Heart left ventricle (tissue), 13 donors: ENCODE data around the gene ZNF586.

ENCODE experiments used
- POLR2A ChIP-seq, 2 donors: fragments of 450-650 bp; IDR thresholded peaks; one replicate each; pipeline ENCODE4 v1.6.1; 2017; ENCODE audit warnings: antibody characterized with exemption in 2 of 2, mild to moderate bottlenecking in 2 of 2, moderate library complexity in 2 of 2
- TF ChIP-seq, protein P1 (sequence below), 12 donors: fragments of 200-600 bp; sonication (generic) in 4 of 12; IDR thresholded peaks; one replicate each; pipeline versions ENCODE4 v1.5.0 to v1.8.0; 2018 to 2022; ENCODE audit warnings: antibody characterized with exemption in 12 of 12, mild to moderate bottlenecking in 5 of 12
- donor health status: ischemic (EF 13 %, LVEDD 7.1; RV severe dilation, severe dysfunction).
- donor health status: DM: no; HTN: yes; CAD: no.
- donor health status: DM: no; HTN: no; CAD: no.
- donor health status: ischemic (EF 25% LVEDD 6.9; RV normal size, moderate dysfunction).
- donor health status: ischemic (EF 25% LVEDD 5.7; RV mildly dilated, moderate dysfunction).
- donor health status: ischemic (EF 35%, LVEDD 5.7; RV mildly dilated, moderate dysfunction).
- donor health status: nonischemic (EF 11% LVEDD 7.7; RV severe dilation, severe dysfunction).
- donor health status: DM: yes; HTN: yes; CAD: no.
- donor health status: PGD.
- donor health status: ischemic (EF 29% LVEDD 5.4; RV normal size, mild dysfunction).
- donor health status: nonischemic (EF 23%, LVEDD 6.1; RV moderate dilation, normal function).

DNA sequence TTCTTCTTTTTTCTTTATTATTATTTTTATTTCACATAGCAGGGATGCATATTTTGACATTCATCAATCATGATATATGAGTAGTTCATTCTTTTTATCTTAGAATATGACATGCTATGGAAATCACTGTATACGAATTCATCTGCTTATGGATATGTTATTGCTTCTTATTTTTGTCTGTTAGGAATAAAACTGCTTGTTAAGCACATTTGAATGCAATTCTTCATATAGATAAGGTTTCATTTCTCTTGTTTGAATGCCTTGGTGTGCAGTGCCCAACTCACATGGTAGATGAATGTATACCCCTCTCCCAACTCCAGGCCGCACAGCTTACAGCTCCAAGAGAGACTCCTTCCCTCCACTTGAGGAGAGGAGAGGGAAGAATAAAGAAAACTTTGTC is 11.5 kb upstream of the ZNF586 start:
- no peak for TF ChIP-seq POLR2A (IDR thresholded peaks at IDR 0.05)
- TF ChIP-seq, protein P1, sequence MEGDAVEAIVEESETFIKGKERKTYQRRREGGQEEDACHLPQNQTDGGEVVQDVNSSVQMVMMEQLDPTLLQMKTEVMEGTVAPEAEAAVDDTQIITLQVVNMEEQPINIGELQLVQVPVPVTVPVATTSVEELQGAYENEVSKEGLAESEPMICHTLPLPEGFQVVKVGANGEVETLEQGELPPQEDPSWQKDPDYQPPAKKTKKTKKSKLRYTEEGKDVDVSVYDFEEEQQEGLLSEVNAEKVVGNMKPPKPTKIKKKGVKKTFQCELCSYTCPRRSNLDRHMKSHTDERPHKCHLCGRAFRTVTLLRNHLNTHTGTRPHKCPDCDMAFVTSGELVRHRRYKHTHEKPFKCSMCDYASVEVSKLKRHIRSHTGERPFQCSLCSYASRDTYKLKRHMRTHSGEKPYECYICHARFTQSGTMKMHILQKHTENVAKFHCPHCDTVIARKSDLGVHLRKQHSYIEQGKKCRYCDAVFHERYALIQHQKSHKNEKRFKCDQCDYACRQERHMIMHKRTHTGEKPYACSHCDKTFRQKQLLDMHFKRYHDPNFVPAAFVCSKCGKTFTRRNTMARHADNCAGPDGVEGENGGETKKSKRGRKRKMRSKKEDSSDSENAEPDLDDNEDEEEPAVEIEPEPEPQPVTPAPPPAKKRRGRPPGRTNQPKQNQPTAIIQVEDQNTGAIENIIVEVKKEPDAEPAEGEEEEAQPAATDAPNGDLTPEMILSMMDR (IDR thresholded peaks at IDR 0.05): no peak
